Cardiac muscle cell (in vitro differentiated cells and primary cell): ENCODE data around the gene SAMD8. TPM values are rescaled to one million over a fixed set of nuclear protein-coding genes. Genes with fewer than 3 reads are reported as not detected.
A peak's percentile ranks its signal among the peaks of the same experiment; 100 is the strongest.

Experiments used
- DNase-seq, 2 donors: peaks; one replicate each; pipeline versions ENCODE4 v3.0.0 to v3.0.0-alpha.2; 2010 to 2017; ENCODE audit warnings: low read depth in 1 of 2, low spot score in 1 of 2
- H3K27ac ChIP-seq: fragments of 200-600 bp; sonication (generic); 2 replicates; pipeline ENCODE4 v1.5.1; 2016
- H3K27me3 ChIP-seq: fragments of 200-600 bp; sonication (generic); 2 replicates; pipeline ENCODE4 v1.6.0; 2016; ENCODE audit warnings: control low read depth
- H3K36me3 ChIP-seq: fragments of 200-600 bp; sonication (generic); 2 replicates; pipeline ENCODE4 v1.5.1; 2016; ENCODE audit warnings: control low read depth
- H3K4me1 ChIP-seq: fragments of 200-600 bp; sonication (generic); 2 replicates; pipeline ENCODE4 v1.8.1; 2017; ENCODE audit warnings: low read depth, mild to moderate bottlenecking, mixed run types
- H3K4me3 ChIP-seq: fragments of 200-600 bp; sonication (generic); 2 replicates; pipeline ENCODE4 v1.5.1; 2016; ENCODE audit warnings: mild to moderate bottlenecking
- H3K9me3 ChIP-seq: fragments of 200-600 bp; sonication (generic); 2 replicates; pipeline ENCODE4 v1.5.1; 2017; ENCODE audit warnings: low read depth, mild to moderate bottlenecking, control low read depth
- CTCF ChIP-seq: IDR thresholded peaks from 2 replicates; pipeline ENCODE4 v1.5.1; 2012; ENCODE audit warnings: low read depth, mild to moderate bottlenecking, low read length
- polyA plus RNA-seq: library from polyadenylated mRNA; unstranded; fragments of >200 nt; fragmentation: Nextera tagmentation; extraction: Ambion mirVana; gene quantifications from 2 replicates; pipeline ENCODE4 v1.2.1, GENCODE V29; 2016
- total RNA-seq: library from RNA; depleted of rRNA; stranded (reverse); fragments of >200 nt; gene quantifications from 2 replicates; pipeline ENCODE4 v1.2.3, GENCODE V29; 2016

SAMD8 gene
- total and polyA plus RNA-seq, 2 experiments from 2014 or later = 9.4 to 15.8 TPM

- Histone ChIP-seq H3K4me1 (peaks cover 6% of the 10 kb centered on the region), H3K36me3 (no peaks in the 10 kb centered on the region), H3K9me3 (no peaks in the 10 kb centered on the region), H3K27me3 (peaks cover 41% of the 10 kb centered on the region), H3K27ac (no peak overlapping the region), H3K4me3 (no peak overlapping the region)
- no peak for TF ChIP-seq CTCF
- DNase-seq = no peak
Observed at GRCh38 chr10:75072727-75073126, 38.7 kb upstream of the SAMD8 start.

GRCh38 chr10:75073442-75073841 lies 38.0 kb upstream of the SAMD8 start:
- no peak for DNase-seq
- H3K4me1 ChIP-seq = peaks cover 6% of the 10 kb centered on the region
- H3K36me3 ChIP-seq = no peaks in the 10 kb centered on the region
- no peak for TF ChIP-seq CTCF
- no peaks in the 10 kb centered on the region for H3K9me3 ChIP-seq
- no peak overlapping the region for H3K4me3 ChIP-seq
- H3K27ac ChIP-seq = no peak overlapping the region
- peaks cover 48% of the 10 kb centered on the region for H3K27me3 ChIP-seq

GRCh38 chr10:75074711-75075445 lies 36.6 kb upstream of the SAMD8 start:
- H3K4me1 ChIP-seq = peaks cover 12% of the 10 kb centered on the region
- peaks cover 48% of the 10 kb centered on the region for H3K27me3 ChIP-seq
- DNase-seq = no peak
- no peak for TF ChIP-seq CTCF
- H3K9me3 ChIP-seq = no peaks in the 10 kb centered on the region
- H3K36me3 ChIP-seq = no peaks in the 10 kb centered on the region
- H3K4me3 ChIP-seq = no peak overlapping the region
- no peak overlapping the region for H3K27ac ChIP-seq

- TF ChIP-seq CTCF = no peak
- Histone ChIP-seq H3K36me3 (no peaks in the 10 kb centered on the region), H3K4me1 (peaks cover 8% of the 10 kb centered on the region), H3K9me3 (no peaks in the 10 kb centered on the region), H3K4me3 (no peak overlapping the region), H3K27me3 (peaks cover 52% of the 10 kb centered on the region), H3K27ac (no peak overlapping the region)
- no peak for DNase-seq
Observed at GRCh38 chr10:75076348-75076747, 35.1 kb upstream of the SAMD8 start.

- Histone ChIP-seq H3K4me3 (no peak overlapping the region), H3K27me3 (peaks cover 69% of the 10 kb centered on the region), H3K9me3 (no peaks in the 10 kb centered on the region), H3K27ac (no peak overlapping the region), H3K4me1 (peaks cover 7% of the 10 kb centered on the region), H3K36me3 (no peaks in the 10 kb centered on the region)
- TF ChIP-seq CTCF = no peak
- DNase-seq = peak in 1 of 2 donors; percentile 20
Observed at GRCh38 chr10:75079436-75080083, 31.9 kb upstream of the SAMD8 start.
